Psoas muscle (tissue), 8 donors: ENCODE results near the gene GABRA4. TPM values are rescaled to one million over a fixed set of nuclear protein-coding genes. Genes with fewer than 3 reads are reported as not detected.

Source experiments
- ATAC-seq, 4 donors: fragments of 200-7000 bp; cut with Tn5 transposase; one replicate each; pipeline ENCODE4 v1.9.1; 2020; ENCODE audit warnings: moderate library complexity in 3 of 4, mild to moderate bottlenecking in 2 of 4
- DNase-seq, 2 donors: peaks; one replicate each; pipeline ENCODE4 v3.0.0-alpha.2; 2020
- H3K27ac ChIP-seq: fragments of 200-600 bp; one replicate; pipeline ENCODE4 v1.8.0; 2022
- H3K27me3 ChIP-seq, 3 donors: fragments of 200-600 bp in 1 of 3; one replicate each; pipeline versions ENCODE4 v1.6.1 to v1.8.0; 2013 to 2022; ENCODE audit warnings: low read length in 2 of 3, mild to moderate bottlenecking in 2 of 3, moderate library complexity in 1 of 3; ENCODE audit not compliant: insufficient read depth in 3 of 3
- H3K36me3 ChIP-seq, 2 donors: fragments of 200-600 bp in 1 of 2; one replicate each; pipeline versions ENCODE4 v1.6.1 to v1.8.0; 2013 to 2022; ENCODE audit warnings: low read depth in 1 of 2, mild to moderate bottlenecking in 1 of 2, moderate library complexity in 1 of 2; ENCODE audit not compliant: insufficient read depth in 1 of 2
- H3K4me1 ChIP-seq: fragments of 200-600 bp; one replicate; pipeline ENCODE4 v1.8.0; 2022
- H3K4me3 ChIP-seq: fragments of 200-600 bp; one replicate; pipeline ENCODE4 v1.8.0; 2022; ENCODE audit warnings: mild to moderate bottlenecking
- H3K9me3 ChIP-seq: fragments of 200-600 bp; one replicate; pipeline ENCODE4 v1.8.0; 2022
- WGBS, 3 donors: extraction: QIAGEN DNeasy Blood & Tissue Kit; methylation state at CpG; one replicate each; pipeline versions ENCODE4 v1.1.6 to v1.1.7; 2013; 5-methylcytosine and 5-hydroxymethylcytosine counted together
- intact Hi-C, 2 donors: fragments of 100-400 bp; cut with DNase I; formaldehyde crosslinking; loops; one replicate each; pipeline versions ENCODE4 v1.11.0 to v1.14.2; 2022
- polyA plus RNA-seq, 3 donors: library from polyadenylated mRNA; stranded (reverse); fragments of 200-250 nt; gene quantifications; one replicate each; pipeline ENCODE4 v1.2.3, GENCODE V29; 2013
- total RNA-seq, 4 donors: library from RNA; stranded (reverse); fragmentation: NEBNext Ultra II Directional in 2 of 4; extraction: Animal tissue kit (Norgen Biotek cat#: 25700) in 2 of 4; gene quantifications; one replicate each; pipeline versions ENCODE4 v1.2.1 to v1.2.4, GENCODE V29; 2021 to 2023
- TF ChIP-seq, protein P1 (sequence below): fragments of 200-600 bp; IDR thresholded peaks from one replicate; pipeline ENCODE4 v1.8.0; 2022; ENCODE audit warnings: antibody characterized with exemption
- donor health status: healthy with polysubstance abuse.
- donor health status: DM: no; HTN: no; CAD: no; lungs with moderate emphysema.
- donor health status: Bipolar disorder and iron deficiency.
- donor health status: healthy.
- donor health status: DM: yes; HTN: yes; CAD: no.
- donor health status: DM: no; HTN: no; CAD: no.
- donor health status: DM: no; HTN: no; CAD: no.
- donor health status: DM: yes; HTN: yes; CAD: no.

GABRA4 gene
- total and polyA plus RNA-seq, 7 donors, result 0.01 TPM; not detected in 6

DNA sequence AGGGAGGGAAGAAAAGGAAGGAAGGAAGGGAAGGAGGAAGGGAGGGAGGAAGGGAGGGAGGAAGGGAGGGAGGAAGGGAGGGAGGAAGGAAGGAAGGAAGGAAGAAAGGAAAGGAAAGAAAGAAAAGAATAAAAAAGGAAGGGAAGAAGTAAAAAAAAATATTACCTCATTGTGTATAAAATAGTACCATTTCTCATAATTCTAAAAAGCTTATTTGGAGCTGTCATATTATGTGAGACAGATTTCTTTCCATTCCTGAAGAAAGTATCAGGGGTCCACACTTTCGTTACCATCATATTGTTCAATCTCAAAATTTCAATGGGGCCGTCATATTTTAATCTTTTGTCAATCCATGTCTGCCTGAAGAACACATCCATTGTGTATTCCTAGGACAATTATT, 16.1 kb downstream of the GABRA4 start:
- ATAC-seq (no peak), DNase-seq (no peak)
- no peaks in the 10 kb centered on the region for H3K36me3 ChIP-seq
- intact Hi-C loops, result no loop called here
- 86 to 90% (median 90%) methylated on average over 2 of the region's 2 CpGs for WGBS, 3 donors
- H3K9me3 ChIP-seq, result no peaks in the 10 kb centered on the region
- no peaks in the 10 kb centered on the region for H3K4me1 ChIP-seq
- H3K4me3 ChIP-seq, result no peak overlapping the region
- no peak overlapping the region for H3K27ac ChIP-seq
- TF ChIP-seq, protein P1, sequence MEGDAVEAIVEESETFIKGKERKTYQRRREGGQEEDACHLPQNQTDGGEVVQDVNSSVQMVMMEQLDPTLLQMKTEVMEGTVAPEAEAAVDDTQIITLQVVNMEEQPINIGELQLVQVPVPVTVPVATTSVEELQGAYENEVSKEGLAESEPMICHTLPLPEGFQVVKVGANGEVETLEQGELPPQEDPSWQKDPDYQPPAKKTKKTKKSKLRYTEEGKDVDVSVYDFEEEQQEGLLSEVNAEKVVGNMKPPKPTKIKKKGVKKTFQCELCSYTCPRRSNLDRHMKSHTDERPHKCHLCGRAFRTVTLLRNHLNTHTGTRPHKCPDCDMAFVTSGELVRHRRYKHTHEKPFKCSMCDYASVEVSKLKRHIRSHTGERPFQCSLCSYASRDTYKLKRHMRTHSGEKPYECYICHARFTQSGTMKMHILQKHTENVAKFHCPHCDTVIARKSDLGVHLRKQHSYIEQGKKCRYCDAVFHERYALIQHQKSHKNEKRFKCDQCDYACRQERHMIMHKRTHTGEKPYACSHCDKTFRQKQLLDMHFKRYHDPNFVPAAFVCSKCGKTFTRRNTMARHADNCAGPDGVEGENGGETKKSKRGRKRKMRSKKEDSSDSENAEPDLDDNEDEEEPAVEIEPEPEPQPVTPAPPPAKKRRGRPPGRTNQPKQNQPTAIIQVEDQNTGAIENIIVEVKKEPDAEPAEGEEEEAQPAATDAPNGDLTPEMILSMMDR, result no peak
- H3K27me3 ChIP-seq, result no peaks in the 10 kb centered on the region

DNA sequence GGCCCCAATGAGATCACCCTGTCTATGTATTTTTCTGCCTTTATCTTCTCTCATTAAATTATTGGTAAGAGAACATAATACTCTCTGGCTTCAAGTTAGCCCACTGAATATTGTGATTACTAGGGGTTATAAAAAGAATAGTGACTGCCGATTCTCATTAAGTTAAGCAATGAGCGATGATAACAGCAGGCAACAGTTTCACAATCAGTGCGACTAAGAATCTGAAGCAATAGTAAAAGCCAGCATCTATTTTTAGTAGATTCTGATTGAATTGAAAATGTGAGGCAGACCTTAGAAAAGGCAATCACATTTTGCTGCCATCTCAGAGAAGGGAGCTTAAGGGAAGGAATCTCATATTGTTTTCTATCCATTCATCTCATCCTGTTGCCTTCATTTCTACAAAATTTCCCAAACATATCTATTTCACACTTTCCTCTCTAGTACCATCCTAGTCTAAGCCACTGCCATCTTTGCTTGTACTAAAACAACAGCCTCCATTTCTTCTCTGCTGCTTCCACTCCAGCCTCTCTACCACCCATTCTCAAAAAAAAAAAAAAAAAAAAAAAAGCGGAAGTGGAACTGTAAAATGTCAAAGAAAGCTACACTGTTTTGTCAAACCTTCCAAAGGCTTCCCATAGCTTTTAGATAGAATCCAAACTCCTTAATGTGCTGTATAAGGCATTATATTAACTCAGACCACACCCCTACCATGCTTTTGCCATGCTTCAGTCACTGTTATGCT, 17.4 kb downstream of the GABRA4 start:
- intact Hi-C loops, result no loop called here
- H3K4me1 ChIP-seq, result no peaks in the 10 kb centered on the region
- 71 to 89% (median 76%) methylated on average over 4 of the region's 4 CpGs for WGBS, 3 donors
- DNase-seq (no peak), ATAC-seq (no peak)
- H3K27ac ChIP-seq, result no peak overlapping the region
- H3K9me3 ChIP-seq, result no peaks in the 10 kb centered on the region
- TF ChIP-seq, protein P1, result no peak
- no peaks in the 10 kb centered on the region for H3K27me3 ChIP-seq
- no peaks in the 10 kb centered on the region for H3K36me3 ChIP-seq
- no peak overlapping the region for H3K4me3 ChIP-seq

DNA sequence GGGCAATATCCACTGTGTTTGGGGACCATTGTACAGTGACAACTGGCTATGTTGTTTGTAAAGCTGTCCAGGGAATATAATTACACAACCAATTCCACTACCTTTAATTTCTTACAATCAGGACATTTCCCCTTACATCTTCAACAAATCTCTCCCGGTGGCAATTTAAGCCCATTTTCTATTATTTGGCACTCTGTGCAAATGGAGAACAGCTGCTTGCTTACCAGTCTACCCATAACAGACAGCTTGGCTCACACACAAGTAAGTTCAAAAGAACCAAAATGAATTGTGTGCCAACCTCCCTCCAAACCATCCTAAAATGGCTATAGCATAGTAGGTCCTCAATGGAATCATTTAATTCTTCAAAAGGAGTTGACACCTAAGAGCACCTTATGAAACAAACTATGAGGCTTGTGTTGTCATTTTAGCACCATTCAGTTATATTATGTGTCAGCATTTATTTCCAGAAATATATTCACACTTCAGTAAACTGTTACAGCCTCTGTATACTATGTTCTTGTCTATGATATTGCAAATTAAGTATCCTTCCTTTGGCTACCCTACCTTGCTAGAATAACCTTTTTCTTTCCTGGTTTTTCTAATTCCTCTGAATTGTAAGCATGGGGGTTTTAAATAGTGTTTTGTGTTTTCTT, 18.4 kb downstream of the GABRA4 start:
- H3K4me1 ChIP-seq, result no peaks in the 10 kb centered on the region
- H3K27me3 ChIP-seq, result no peaks in the 10 kb centered on the region
- H3K9me3 ChIP-seq, result no peaks in the 10 kb centered on the region
- no peak overlapping the region for H3K27ac ChIP-seq
- H3K4me3 ChIP-seq, result no peak overlapping the region
- WGBS, 3 donors, result 30 to 81% (median 34%) methylated on average over 1 of the region's 1 CpG
- ATAC-seq, result no peak
- TF ChIP-seq, protein P1, result no peak
- H3K36me3 ChIP-seq, result no peaks in the 10 kb centered on the region
- DNase-seq, result no peak
- intact Hi-C loops, result no loop called here

DNA sequence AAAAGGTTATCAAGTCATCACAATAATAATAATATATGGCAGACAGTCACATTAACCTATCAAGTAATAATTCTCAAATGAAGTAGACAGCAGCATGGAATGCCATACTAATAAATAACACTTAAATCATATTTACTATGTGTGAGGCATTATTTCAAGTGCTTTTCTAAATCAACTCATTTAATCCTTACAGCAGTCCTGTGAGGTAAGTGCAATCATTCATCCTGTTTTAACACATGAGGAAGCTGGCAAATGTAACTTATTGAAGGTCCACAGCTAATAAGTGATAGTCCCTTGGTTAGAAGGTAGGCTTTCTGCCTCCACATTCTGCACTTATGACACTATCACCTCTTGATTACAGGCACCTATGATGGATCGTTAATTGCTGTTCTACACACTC, 24.5 kb downstream of the GABRA4 start:
- TF ChIP-seq, protein P1, result no peak
- Histone ChIP-seq H3K4me3 (no peak overlapping the region), H3K27me3 (no peaks in the 10 kb centered on the region), H3K9me3 (no peaks in the 10 kb centered on the region), H3K36me3 (no peaks in the 10 kb centered on the region), H3K4me1 (no peaks in the 10 kb centered on the region), H3K27ac (no peak overlapping the region)
- 87 to 95% (median 88%) methylated on average over 1 of the region's 1 CpG for WGBS, 3 donors
- intact Hi-C loops, result no loop called here
- ATAC-seq (no peak), DNase-seq (no peak)
